ENCODE results near the gene ARAP1. TPM values are rescaled to one million over a fixed set of nuclear protein-coding genes. Genes with fewer than 3 reads are reported as not detected.

The ARAP1 gene
- total RNA-seq, 2 donors from 2014 or later, result 74.0 to 83.8 TPM

DNA sequence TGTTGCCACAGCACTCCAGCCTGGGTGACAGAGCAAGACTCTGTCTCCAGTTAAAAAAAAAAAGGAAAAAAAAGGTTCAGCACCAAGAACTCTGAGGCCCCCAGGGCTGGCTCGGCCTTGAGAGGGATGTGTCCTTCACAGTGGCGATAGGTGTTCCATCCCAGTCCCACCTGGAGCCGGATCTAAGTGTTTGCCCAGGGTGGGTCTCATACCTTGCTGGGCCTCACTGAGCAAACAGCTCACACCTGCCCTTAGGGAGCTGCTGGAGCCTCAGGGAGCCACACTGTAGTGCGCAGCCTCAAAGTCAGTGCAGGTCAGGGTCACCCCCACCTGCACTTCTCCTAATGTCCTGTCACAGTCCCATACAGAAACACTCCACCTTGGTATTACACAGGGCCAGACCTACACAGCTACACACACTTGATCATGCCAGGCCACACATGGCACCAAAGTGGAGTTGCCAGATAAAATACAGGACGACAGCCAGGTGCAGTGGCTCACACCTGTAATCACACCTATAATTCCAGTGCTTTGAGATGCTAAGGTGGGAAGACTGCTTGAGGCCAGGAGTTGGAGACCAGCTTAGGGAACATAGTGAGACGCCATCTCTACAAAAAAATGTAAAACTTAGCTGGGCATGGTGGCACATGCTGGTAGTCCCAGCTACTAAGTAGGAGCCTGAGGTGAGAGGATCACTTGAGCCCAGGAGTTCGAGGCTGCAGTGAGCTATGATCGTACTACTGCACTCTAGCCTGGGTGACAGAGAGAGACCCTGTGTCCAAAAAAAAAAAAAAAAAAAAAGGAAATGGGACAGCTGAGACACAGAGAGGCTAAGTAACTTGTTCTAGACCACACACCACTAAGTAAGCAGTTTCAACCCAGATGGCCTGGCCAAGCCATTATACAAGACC, 34.4 kb upstream of the ARAP1 start:
- no peak overlapping the region for H3K4me3 ChIP-seq
- H3K27me3 ChIP-seq, result no peaks in the 10 kb centered on the region
- H3K36me3 ChIP-seq, result no peaks in the 10 kb centered on the region
- TF ChIP-seq CTCF (IDR thresholded peaks at IDR 0.05), result no peak
- no peaks in the 10 kb centered on the region for H3K9me3 ChIP-seq
- H3K27ac ChIP-seq, result no peak overlapping the region
- no peak for DNase-seq (ENCODE audit: low spot score)
- peaks cover 0 to 30% of the 10 kb centered on the region in 2 donors for H3K4me1 ChIP-seq

DNA sequence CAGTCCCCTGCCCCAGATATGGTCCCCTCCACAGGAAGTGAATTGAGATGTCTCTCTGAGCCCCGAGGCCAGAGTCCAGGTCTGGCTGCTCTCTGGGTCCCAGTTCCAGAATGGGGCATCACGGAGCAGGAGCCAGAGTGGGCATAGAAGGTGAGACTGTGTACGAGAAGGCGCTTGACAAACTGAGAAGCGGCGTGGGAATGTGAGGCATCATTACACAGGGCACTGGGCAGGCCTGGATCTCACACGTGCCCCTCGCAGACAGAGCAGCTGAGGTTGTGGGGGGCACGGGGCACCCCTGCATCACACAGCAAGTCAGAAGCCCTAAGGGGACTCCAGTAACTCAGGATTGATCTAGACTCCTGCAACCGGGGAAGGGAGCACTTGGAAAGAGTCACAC, 32.5 kb upstream of the ARAP1 start:
- H3K36me3 ChIP-seq, result no peaks in the 10 kb centered on the region
- no peak for DNase-seq (ENCODE audit: low spot score)
- no peak overlapping the region for H3K4me3 ChIP-seq
- H3K27me3 ChIP-seq, result no peaks in the 10 kb centered on the region
- H3K27ac ChIP-seq, result no peak overlapping the region
- TF ChIP-seq CTCF (IDR thresholded peaks at IDR 0.05), result no peak
- H3K9me3 ChIP-seq, result no peaks in the 10 kb centered on the region
- H3K4me1 ChIP-seq, result peaks cover 0 to 39% of the 10 kb centered on the region in 2 donors

- TF ChIP-seq CTCF (IDR thresholded peaks at IDR 0.05), result no peak
- Histone ChIP-seq H3K4me3 (no peak overlapping the region), H3K9me3 (no peaks in the 10 kb centered on the region), H3K4me1 (peaks cover 0 to 44% of the 10 kb centered on the region in 2 donors), H3K27me3 (no peaks in the 10 kb centered on the region), H3K27ac (no peak overlapping the region), H3K36me3 (no peaks in the 10 kb centered on the region)
- no peak for DNase-seq (ENCODE audit: low spot score)
These were observed 31.1 kb upstream of the ARAP1 start for GRCh38 chr11:72783144-72783905.

DNA sequence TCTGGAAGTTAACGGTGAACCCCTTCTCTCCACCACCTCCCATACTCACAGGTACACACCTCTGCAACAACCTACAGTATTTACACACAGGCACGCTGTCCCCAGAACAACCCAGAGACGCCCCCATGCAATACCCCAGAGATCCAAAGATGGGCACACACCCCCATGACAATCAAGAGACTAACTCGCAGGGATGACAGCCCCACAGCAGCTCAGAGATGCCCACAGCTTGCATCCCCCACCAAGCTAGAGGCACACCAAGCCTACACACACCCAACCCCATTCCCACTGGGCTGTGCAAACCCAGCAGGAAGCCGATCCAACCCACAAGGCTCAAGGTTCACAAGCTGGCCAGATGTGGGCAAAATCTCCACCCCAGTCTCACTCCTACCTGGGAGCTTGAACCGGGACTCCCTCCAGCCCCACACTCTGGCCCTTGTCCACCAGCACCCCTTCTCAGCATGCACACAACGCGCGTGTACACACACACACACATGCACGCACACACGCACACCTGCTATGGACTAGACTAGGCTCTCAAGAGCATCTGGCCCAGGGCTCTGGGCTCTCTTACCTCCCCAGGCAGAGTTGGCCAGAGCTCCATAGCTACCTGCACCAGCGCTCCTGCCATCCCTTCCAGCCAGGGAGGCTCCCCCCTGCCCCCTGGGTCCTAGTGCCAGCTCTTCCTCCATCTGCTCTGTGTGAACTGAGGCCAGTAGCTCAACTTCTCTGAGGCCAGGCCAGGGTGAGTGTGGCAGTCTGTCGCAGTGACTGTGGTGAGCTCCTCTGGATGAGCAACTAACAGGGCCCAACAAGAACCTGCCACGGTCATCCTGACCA, 30.1 kb upstream of the ARAP1 start:
- Histone ChIP-seq H3K36me3 (no peaks in the 10 kb centered on the region), H3K9me3 (no peaks in the 10 kb centered on the region), H3K4me1 (peaks cover 0 to 49% of the 10 kb centered on the region in 2 donors), H3K4me3 (peak overlapping the region; percentile 61 to 79), H3K27me3 (no peaks in the 10 kb centered on the region), H3K27ac (peak overlapping the region in 1 of 2 donors; percentile 21)
- no peak for DNase-seq (ENCODE audit: low spot score)
- no peak for TF ChIP-seq CTCF (IDR thresholded peaks at IDR 0.05)

DNA sequence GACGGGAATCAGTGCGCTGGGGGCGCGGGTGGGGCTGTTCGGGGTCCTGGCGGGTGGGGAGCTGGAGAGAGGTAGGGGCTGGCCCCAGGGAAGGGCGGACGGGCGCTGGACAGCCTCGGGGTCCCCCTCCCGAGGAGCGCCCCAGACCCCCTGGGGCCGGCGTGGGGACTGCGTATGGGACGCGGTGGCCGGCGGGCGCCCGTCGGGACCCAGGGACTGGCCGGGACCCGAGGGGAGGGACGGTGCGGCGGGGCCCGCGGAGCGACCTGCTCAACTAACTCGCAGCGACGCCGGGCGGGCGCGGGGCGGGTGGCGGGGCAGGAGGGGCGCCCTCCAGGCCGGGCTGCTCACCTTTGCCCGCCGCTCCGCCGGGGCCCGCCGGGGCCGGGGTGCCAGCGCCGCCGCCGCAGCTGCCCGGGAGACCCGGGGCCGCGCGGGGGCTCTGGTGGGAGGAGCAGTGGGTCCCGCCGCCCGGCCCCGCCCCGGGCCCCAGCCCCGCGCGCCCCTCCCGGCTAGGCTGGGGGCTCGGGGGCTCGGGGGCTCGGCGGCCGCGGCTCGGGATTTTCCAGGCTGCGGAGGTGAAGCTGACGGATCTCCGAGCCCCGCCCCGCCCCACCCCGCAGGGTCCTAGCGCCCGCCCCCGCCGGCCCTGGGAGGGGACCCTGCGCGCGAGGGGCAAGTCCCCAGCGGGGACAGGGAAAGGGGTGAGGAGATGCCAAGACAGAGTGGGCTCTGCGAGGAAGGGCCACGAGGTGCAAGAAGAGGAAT, 29.3 kb upstream of the ARAP1 start:
- no peak for DNase-seq (ENCODE audit: low spot score)

More for the DNA sequence above, 29.3 kb upstream of the ARAP1 start:
- TF ChIP-seq CTCF (IDR thresholded peaks at IDR 0.05), result no peak
- H3K9me3 ChIP-seq, result no peaks in the 10 kb centered on the region
- H3K36me3 ChIP-seq, result no peaks in the 10 kb centered on the region
- H3K27ac ChIP-seq, result peak overlapping the region; percentile 49 to 70
- H3K27me3 ChIP-seq, result no peaks in the 10 kb centered on the region
- H3K4me1 ChIP-seq, result peaks cover 0 to 57% of the 10 kb centered on the region in 2 donors
- peak overlapping the region; percentile 61 to 79 for H3K4me3 ChIP-seq

Data from right atrium auricular region (tissue), 2 donors.